Measurements from ENCODE around the gene NKD2.

The NKD2 gene

GRCh38 chr5:1033606-1034420 lies 25.2 kb downstream of the NKD2 start:
- H3K9me2 ChIP-seq (replicated peaks; ENCODE audit: insufficient read depth, low read length): no peaks in the 10 kb centered on the region
- H3K4me2 ChIP-seq (ENCODE audit: low read depth, low read length, poor library complexity, severe bottlenecking): no peak overlapping the region
- no peak for TF ChIP-seq EZH2phosphoT487 (conservative IDR thresholded peaks at IDR 0.05; ENCODE audit: low read length)
- TF ChIP-seq, protein P1, sequence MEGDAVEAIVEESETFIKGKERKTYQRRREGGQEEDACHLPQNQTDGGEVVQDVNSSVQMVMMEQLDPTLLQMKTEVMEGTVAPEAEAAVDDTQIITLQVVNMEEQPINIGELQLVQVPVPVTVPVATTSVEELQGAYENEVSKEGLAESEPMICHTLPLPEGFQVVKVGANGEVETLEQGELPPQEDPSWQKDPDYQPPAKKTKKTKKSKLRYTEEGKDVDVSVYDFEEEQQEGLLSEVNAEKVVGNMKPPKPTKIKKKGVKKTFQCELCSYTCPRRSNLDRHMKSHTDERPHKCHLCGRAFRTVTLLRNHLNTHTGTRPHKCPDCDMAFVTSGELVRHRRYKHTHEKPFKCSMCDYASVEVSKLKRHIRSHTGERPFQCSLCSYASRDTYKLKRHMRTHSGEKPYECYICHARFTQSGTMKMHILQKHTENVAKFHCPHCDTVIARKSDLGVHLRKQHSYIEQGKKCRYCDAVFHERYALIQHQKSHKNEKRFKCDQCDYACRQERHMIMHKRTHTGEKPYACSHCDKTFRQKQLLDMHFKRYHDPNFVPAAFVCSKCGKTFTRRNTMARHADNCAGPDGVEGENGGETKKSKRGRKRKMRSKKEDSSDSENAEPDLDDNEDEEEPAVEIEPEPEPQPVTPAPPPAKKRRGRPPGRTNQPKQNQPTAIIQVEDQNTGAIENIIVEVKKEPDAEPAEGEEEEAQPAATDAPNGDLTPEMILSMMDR (IDR thresholded peaks at IDR 0.05; ENCODE audit: insufficient read depth, low read length, poor library complexity, severe bottlenecking): no peak
- H3K27ac ChIP-seq (ENCODE audit: low read depth, low read length): no peak overlapping the region
- no peaks in the 10 kb centered on the region for H3K27me3 ChIP-seq (ENCODE audit: low read length)
- H3F3A ChIP-seq (ENCODE audit: insufficient read depth): no peaks in the 10 kb centered on the region
- H4K20me1 ChIP-seq (ENCODE audit: low read depth, low read length): no peaks in the 10 kb centered on the region
- no peaks in the 10 kb centered on the region for H3K9me3 ChIP-seq (ENCODE audit: insufficient read depth, low read length)
- no peak overlapping the region for H2AFZ ChIP-seq (ENCODE audit: low read depth, low read length, severe bottlenecking)
- no peak overlapping the region for H3K4me3 ChIP-seq (ENCODE audit: insufficient read depth, low read length, poor library complexity, severe bottlenecking)
- no peaks in the 10 kb centered on the region for H3K79me2 ChIP-seq (ENCODE audit: insufficient read depth, low read length)
- H3K36me3 ChIP-seq (ENCODE audit: low read length): no peaks in the 10 kb centered on the region
- H3K9ac ChIP-seq (ENCODE audit: low read length): no peak overlapping the region

DNA sequence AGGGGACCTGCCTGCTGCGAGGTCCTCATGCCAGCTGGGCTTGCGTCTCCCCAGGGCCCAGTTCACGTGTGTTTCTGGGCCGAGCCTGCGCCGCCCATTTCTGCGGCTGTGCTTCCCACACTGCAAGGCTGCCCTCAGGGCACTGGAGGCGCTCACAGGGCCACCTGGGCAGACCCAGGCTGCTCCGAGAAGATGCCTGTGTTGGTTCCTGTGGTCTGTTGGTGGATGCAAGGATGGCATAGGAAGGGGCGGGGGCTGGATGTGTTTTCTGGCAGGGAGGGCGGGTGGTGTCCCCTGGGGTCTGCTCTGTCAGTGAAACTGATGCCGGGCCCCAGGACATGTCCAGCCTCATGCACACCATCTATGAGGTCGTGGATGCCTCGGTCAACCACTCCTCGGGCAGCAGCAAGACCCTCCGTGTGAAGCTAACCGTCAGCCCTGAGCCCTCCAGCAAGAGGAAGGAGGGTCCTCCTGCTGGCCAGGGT lies 25.9 kb downstream of the NKD2 start:
- Histone ChIP-seq H3F3A (ENCODE audit: insufficient read depth) (no peaks in the 10 kb centered on the region), H3K4me2 (ENCODE audit: low read depth, low read length, poor library complexity, severe bottlenecking) (no peak overlapping the region), H3K9ac (ENCODE audit: low read length) (no peak overlapping the region), H3K36me3 (ENCODE audit: low read length) (no peaks in the 10 kb centered on the region), H3K4me3 (ENCODE audit: insufficient read depth, low read length, poor library complexity, severe bottlenecking) (no peak overlapping the region), H3K27me3 (ENCODE audit: low read length) (no peaks in the 10 kb centered on the region), H2AFZ (ENCODE audit: low read depth, low read length, severe bottlenecking) (no peak overlapping the region), H3K79me2 (ENCODE audit: insufficient read depth, low read length) (no peaks in the 10 kb centered on the region), H3K9me2 (replicated peaks; ENCODE audit: insufficient read depth, low read length) (no peaks in the 10 kb centered on the region), H3K27ac (ENCODE audit: low read depth, low read length) (no peak overlapping the region), H4K20me1 (ENCODE audit: low read depth, low read length) (no peaks in the 10 kb centered on the region), H3K9me3 (ENCODE audit: insufficient read depth, low read length) (no peaks in the 10 kb centered on the region)
- TF ChIP-seq EZH2phosphoT487 (conservative IDR thresholded peaks at IDR 0.05; ENCODE audit: low read length): no peak
- TF ChIP-seq, protein P1 (IDR thresholded peaks at IDR 0.05; ENCODE audit: insufficient read depth, low read length, poor library complexity, severe bottlenecking): no peak

GRCh38 chr5:1034986-1035385 lies 26.4 kb downstream of the NKD2 start:
- Histone ChIP-seq H3K9me3 (ENCODE audit: insufficient read depth, low read length) (no peaks in the 10 kb centered on the region), H2AFZ (ENCODE audit: low read depth, low read length, severe bottlenecking) (no peak overlapping the region), H3K4me2 (ENCODE audit: low read depth, low read length, poor library complexity, severe bottlenecking) (no peak overlapping the region), H3K36me3 (ENCODE audit: low read length) (no peaks in the 10 kb centered on the region), H3K9ac (ENCODE audit: low read length) (no peak overlapping the region), H3F3A (ENCODE audit: insufficient read depth) (no peaks in the 10 kb centered on the region), H3K4me3 (ENCODE audit: insufficient read depth, low read length, poor library complexity, severe bottlenecking) (no peak overlapping the region), H3K9me2 (replicated peaks; ENCODE audit: insufficient read depth, low read length) (no peaks in the 10 kb centered on the region), H3K79me2 (ENCODE audit: insufficient read depth, low read length) (no peaks in the 10 kb centered on the region), H3K27me3 (ENCODE audit: low read length) (no peaks in the 10 kb centered on the region), H3K27ac (ENCODE audit: low read depth, low read length) (no peak overlapping the region), H4K20me1 (ENCODE audit: low read depth, low read length) (no peaks in the 10 kb centered on the region)
- no peak for TF ChIP-seq EZH2phosphoT487 (conservative IDR thresholded peaks at IDR 0.05; ENCODE audit: low read length)
- TF ChIP-seq, protein P1 (IDR thresholded peaks at IDR 0.05; ENCODE audit: insufficient read depth, low read length, poor library complexity, severe bottlenecking): no peak
